Amniotic epithelial cell (primary cell): ENCODE measurements around the gene FLRT3.

Experiments used
- DNase-seq: peaks from one replicate; pipeline ENCODE4 v3.0.0-alpha.2; 2010; ENCODE audit warnings: low read depth

Gene FLRT3

DNA sequence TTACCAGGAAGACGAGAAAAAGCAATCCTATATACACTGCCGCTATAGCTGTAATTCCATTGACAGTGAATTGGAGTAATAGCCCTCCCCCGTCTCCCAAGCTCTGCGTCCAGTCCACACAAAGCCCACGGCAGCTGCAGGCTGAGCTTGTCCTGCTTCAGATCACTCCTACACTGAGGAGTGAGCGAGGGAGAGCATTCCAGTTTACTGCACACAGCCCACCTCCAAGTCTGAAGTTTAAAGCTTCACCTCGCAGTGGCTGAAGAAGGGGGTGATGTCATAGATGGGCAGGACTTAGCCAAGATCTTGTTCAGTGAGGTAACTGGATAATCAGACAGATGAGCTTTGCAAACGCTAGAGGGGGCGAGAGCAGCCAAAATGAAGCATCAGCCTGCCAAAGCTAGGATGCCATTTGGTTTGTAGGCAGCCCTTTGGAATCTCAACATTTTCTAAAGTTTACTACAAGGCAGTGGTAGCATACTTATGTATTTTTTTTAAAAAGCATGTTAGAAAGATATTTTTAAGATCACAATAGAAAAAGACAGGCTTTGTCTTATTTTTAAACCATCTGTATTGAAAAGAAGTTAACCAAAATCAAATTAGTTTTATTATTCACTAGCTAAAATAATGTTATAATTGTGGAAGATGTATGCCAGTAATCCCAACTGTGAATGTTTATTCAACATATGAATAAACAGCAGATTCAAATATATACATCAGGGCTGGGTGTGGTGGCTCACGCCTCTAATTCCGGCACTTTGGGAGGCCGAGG, at the start of gene FLRT3:
TSS of gene FLRT3 (minus strand) at position 213 of the 772 bp plus-strand sequence. CDS start 10,106 bp downstream, outside the sequence.
- peak; percentile 100 for DNase-seq

- no peak for DNase-seq
Measured at GRCh38 chr20:14386726-14387125, 49.3 kb upstream of the FLRT3 start.

GRCh38 chr20:14385176-14385740, 47.8 kb upstream of the FLRT3 start:
- no peak for DNase-seq

DNA sequence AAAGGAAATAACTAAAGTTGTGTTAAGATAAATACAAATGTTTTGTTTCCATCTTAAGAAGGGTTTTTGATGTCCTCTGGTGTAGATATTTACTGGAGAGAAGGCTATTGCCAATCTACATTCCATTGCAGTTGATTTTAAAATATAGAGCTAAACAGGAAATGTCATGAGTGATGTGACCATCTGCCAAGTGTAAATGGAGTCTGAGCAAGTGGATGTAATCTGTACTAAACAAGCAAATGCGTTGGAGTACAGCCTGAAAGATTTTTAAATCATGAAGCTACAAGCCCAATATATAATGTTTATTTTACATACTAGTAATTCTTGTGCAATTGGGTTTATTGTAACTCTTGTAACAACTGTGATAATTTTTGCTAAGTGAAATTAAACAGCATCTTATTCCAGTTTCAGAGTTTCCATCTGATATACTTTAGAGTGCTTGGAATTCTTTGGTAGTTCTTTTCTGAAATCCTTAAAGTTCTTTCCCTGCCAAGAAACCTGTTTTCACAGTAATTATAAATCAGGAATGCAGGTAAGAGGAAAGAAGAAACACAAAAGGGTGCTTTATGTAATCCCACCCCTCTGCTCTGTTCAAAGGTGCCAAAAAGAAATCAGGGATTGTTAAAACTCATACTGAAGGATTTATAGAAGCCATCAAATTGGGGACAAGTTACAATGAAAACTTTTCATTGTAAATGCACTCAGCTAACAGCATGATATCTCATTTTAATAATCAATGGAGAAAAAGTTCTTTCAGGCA, 47.2 kb upstream of the FLRT3 start:
- DNase-seq, result peak; percentile 15

GRCh38 chr20:14383335-14383734, 45.9 kb upstream of the FLRT3 start:
- no peak for DNase-seq

DNA sequence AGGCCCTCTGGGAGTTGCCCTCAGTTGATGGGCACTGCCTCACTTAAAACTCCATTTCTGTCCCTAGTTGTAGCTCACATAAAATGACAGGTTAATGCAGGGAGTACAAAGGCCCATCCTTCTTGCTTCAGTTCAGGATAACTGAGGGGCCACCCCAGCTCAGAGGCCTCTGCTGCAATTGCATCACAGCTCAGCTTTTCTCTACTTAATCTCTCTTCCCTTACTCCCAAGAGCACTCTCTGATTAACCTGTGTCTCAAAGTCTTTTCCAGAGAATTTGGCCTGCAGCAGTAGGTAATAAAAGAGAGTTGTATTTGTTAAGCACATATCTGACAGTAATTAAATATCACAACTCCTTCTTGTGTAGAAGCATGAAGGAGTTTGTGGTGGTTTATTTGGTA, 40.9 kb upstream of the FLRT3 start:
- DNase-seq, result peak; percentile 36

GRCh38 chr20:14375416-14375985, 38.1 kb upstream of the FLRT3 start:
- no peak for DNase-seq

DNA sequence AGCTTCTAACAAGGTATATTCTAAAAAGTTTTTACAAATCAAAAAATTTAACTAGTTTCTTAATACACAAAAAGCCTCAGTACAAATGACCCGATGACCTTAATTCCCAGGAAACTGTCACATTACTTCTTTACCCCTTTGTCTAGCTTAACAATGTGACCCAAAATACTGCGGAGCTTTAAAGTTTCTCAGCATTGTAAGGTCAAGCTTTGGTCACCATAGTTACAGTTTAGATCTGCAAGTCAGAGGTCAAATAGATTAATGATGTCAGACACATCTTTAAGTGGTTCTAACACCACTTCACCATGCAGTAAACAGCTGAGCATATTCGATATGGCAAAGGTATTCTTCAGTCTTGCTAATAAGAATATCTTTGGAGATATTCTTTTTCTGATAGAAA, 36.8 kb upstream of the FLRT3 start:
- no peak for DNase-seq

DNA sequence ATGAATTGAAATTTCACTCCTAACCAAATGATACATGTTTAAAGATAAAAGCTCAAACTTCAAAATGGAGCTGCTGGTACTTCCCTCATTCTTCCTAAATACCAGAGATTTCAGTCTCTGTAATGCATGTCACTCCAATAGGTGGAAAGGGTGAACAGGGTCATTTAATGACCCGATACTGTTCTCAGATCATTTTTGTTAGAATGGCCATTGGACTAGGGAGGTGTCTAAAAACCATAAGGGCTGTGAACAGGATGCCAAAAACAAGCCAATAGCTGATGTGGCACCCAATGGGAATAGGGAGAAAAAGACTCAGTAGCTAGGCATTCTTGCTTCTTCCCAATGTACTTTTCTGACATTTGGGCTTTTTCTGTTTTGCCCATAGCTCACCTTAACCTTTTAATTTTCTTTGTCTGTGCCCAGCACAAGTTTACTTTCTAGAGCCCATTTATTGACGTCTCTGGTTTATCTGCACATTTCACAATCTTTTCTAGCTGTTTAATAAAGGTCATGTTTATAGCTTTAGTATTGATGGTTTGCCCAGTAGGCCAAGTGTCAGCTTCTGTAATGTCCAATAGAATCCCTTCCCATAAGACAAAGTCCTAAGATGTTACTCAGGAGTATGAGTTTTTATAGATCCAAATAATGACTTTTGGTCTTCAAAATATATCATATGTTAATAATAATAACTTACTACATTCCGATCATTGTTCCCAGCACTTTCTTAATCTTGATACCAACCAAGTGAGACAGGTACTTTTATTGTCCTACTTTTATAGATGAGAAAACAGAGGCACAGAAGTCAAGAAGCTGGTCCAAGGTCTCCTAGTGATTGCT, 24.3 kb upstream of the FLRT3 start:
- DNase-seq, result no peak

DNA sequence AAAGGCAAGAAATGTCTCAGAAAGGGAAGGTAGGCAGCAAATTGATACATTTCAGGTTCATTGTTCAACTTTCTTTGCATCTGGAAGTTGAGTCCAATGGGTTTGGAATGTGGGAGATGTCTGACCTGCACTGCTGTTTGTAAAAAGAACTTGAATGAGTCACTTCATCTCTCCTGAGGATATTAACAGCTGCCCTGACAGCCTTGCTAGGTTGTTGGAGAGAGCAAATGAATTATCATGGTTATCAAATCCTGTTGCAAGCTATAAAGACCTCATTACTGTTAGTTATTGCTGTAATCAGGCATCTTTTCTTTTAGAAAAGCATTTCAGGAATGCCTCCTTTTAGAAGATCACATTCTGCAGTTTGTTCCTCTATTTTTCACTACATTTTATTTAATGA, 23.0 kb upstream of the FLRT3 start:
- peak; percentile 49 for DNase-seq

GRCh38 chr20:14355791-14356190, 18.4 kb upstream of the FLRT3 start:
- DNase-seq, result no peak

DNA sequence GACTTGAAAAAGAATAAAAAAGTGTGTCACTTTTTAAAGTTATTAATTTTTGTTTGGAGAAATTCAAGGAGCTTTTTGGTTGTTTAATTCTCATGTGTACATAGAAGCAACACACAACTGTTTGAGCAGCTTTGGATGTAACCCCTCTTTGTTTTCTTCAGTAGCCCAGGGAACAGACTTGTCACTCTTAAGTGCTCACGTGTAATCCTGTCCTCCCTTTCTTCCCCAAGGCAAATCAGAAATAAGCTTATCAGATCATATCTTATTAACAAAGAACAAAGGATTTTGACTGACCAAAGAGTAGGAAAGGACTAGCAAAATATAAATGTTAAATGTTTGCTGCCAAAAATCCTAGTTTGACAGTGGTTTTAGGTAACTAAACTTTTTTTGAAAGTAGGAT, 7.3 kb upstream of the FLRT3 start:
- DNase-seq, result no peak

DNA sequence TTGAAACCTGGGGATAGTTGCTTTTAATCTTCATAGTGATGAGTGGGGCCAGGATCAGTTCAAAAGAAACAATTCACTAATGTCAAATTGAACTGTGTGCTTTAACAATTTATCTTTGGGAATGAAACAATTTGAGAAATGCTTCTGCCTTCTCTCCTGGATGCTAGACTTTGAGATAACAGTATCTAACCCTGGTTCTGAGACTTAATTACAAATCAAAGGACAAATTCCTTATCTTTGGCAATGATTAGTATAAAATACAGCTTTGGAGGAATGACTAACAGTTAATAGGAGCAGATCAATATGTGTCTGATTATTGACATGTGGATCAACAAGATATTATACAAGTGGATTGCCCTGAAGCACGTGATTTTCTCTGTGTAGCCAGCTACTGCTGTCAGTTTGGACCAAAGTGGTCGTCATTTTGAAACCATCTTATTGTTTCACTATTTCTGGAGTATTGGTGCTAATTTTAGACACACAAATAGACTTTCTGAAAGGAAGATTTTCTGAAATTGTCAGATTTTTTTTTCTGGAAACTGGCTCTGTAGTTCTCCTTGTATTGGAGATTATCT, 6.2 kb upstream of the FLRT3 start:
- DNase-seq, result no peak

GRCh38 chr20:14342918-14343317, 5.5 kb upstream of the FLRT3 start:
- no peak for DNase-seq

DNA sequence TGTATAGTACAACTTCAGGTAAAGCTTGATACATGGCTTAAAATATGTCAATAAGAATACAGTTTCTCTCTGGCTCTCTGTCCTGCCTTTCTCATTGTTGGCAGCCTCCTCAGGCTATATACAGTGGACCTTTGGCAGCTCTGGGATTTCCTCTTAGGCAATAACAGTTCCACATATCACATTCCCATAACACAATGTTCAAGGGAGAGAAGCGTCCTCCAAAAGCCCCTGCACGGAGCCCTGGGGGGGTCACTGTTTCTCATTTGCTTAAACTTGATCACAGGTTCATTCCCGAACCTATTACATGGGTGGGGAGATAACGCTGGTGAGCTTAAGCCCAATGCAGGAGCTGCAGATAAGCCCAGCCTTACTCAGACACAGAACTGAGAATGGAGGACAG, 4.4 kb upstream of the FLRT3 start:
- DNase-seq, result peak; percentile 40

GRCh38 chr20:14336686-14337085, 726 bp downstream of the FLRT3 start:
- peak; percentile 49 for DNase-seq

- peak; percentile 27 for DNase-seq
Measured at GRCh38 chr20:14335052-14335451, 2.4 kb downstream of the FLRT3 start.

DNA sequence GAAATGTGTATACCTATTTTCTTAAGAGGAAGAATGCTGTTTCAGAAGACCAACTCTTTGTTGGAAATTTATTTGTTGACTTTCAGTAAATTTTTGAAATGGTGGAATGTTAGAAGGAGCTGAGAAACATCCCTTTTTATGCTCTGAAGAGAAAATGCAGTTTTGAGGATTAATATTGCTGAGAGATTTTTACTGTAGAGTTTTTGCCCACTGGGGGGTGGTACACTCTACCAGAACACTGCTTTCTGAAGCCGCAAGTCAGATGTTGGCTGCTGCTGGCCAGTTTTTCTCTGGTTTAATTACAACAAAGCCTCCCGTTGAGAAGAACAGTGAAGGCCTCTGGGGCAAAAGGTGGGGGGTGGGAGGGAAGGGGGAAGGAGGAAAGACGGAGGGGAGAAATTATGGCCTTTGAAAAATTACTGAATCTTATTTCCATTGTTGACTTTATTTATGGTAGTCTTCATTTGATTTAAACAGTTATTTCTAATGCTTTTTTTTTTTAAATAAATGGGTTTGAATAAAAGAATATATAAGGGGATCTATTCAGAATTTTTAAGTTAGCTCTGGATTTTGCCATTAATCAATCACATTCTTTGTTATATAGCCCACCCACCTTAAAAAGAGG, 3.0 kb downstream of the FLRT3 start:
- peak; percentile 85 for DNase-seq

DNA sequence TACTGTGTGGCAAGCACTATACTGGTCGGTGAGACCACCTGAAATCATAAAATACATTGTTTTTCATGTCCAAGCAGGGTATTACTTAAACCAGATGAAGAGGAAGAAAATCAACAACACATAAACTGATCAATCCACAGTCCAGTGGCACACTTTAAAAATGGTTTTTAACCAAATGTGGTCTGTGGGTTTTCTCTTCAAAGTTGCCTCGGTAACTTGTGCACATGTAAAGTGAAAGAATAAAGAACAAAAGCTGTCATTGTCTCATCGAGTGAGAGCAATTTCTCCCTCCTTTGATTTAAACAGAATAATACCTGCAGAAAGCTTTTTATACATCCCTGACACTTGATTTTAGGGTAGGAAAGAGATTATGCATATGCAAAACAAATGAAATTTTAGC, 3.7 kb downstream of the FLRT3 start:
- no peak for DNase-seq

- DNase-seq, result peak; percentile 24
Measured at GRCh38 chr20:14332866-14333265, 4.5 kb downstream of the FLRT3 start.

GRCh38 chr20:14331646-14332045, 5.8 kb downstream of the FLRT3 start:
- peak; percentile 19 for DNase-seq
